Thyroid gland (tissue), 4 donors: ENCODE measurements around the gene MEOX2. TPM values are rescaled to one million over a fixed set of nuclear protein-coding genes. Genes with fewer than 3 reads are reported as not detected.

Source experiments
- DNase-seq, 2 donors: peaks; one replicate each; pipeline ENCODE4 v3.0.0-alpha.2; 2019
- H3K27ac ChIP-seq, 3 donors: fragments of 200-600 bp; sonication (generic); 1 replicate in 2 of 3; 2 replicates in 1 of 3; pipeline ENCODE4 v1.5.1; 2016 to 2019; ENCODE audit warnings: mild to moderate bottlenecking in 1 of 3, moderate library complexity in 1 of 3
- H3K27me3 ChIP-seq: fragments of 200-600 bp; sonication (generic); one replicate; pipeline ENCODE4 v1.5.1; 2019
- H3K36me3 ChIP-seq, 2 donors: fragments of 200-600 bp; sonication (generic); one replicate each; pipeline ENCODE4 v1.5.1; 2016 to 2019
- H3K4me1 ChIP-seq, 2 donors: fragments of 200-600 bp; sonication (generic); one replicate each; pipeline ENCODE4 v1.5.1; 2017 to 2019
- H3K4me3 ChIP-seq, 3 donors: fragments of 200-600 bp; sonication (generic); replicated peaks in 1 of 3; 1 replicate in 2 of 3; 2 replicates in 1 of 3; pipeline ENCODE4 v1.5.1; 2016; ENCODE audit warnings: mild to moderate bottlenecking in 1 of 3
- H3K9me3 ChIP-seq: fragments of 200-600 bp; sonication (generic); one replicate; pipeline ENCODE4 v1.5.1; 2017
- CTCF ChIP-seq, 6 experiments: fragments of 200-600 bp in 3 of 6; fragments of 450-650 bp in 3 of 6; sonication (generic) in 3 of 6; IDR thresholded peaks; one replicate each; pipeline ENCODE4 v1.5.1; 2016 to 2019; ENCODE audit warnings: antibody characterized with exemption in 6 of 6, mild to moderate bottlenecking in 2 of 6, inconsistent platforms in 1 of 6, moderate library complexity in 1 of 6
- POLR2A ChIP-seq, 2 donors: fragments of 450-650 bp; IDR thresholded peaks; one replicate each; pipeline ENCODE4 v1.6.1; 2017; ENCODE audit warnings: antibody characterized with exemption in 2 of 2, mild to moderate bottlenecking in 2 of 2, moderate library complexity in 1 of 2
- WGBS, 2 donors: methylation state at CpG; one replicate each; pipeline ENCODE4 v1.1.5; 2017; 5-methylcytosine and 5-hydroxymethylcytosine counted together
- intact Hi-C: fragments of 100-400 bp; cut with DNase I; formaldehyde crosslinking; loops from one replicate; pipeline ENCODE4 v1.15.1; 2023
- total RNA-seq, 4 donors: library from RNA; depleted of rRNA; stranded (reverse); fragments of >200 nt; gene quantifications; one replicate each; pipeline ENCODE4 v1.2.3, GENCODE V29; 2016

MEOX2 gene
- total RNA-seq, 4 donors from 2014 or later = 4.5 to 12.2 (median 7.8) TPM

- no peaks in the 10 kb centered on the region for H3K9me3 ChIP-seq
- TF ChIP-seq POLR2A (IDR thresholded peaks at IDR 0.05) (no peak), CTCF (IDR thresholded peaks at IDR 0.05) (no peak)
- no peak for DNase-seq
- no peaks in the 10 kb centered on the region for H3K36me3 ChIP-seq
- H3K27ac ChIP-seq = no peak overlapping the region
- H3K4me1 ChIP-seq = no peaks in the 10 kb centered on the region
- 65 to 67% methylated on average over 5 of the region's 5 CpGs for WGBS, 2 donors
- H3K4me3 ChIP-seq = no peak overlapping the region
- intact Hi-C loops = no loop called here
- H3K27me3 ChIP-seq = no peaks in the 10 kb centered on the region
Observed at GRCh38 chr7:15648461-15648961, 38.0 kb downstream of the MEOX2 start.

GRCh38 chr7:15647309-15647708 is 39.2 kb downstream of the MEOX2 start:
- intact Hi-C loops = no loop called here
- no peaks in the 10 kb centered on the region for H3K9me3 ChIP-seq
- no peaks in the 10 kb centered on the region for H3K27me3 ChIP-seq
- H3K27ac ChIP-seq = no peak overlapping the region
- H3K4me3 ChIP-seq = no peak overlapping the region
- 90 to 99% methylated on average over 1 of the region's 1 CpG for WGBS, 2 donors
- no peaks in the 10 kb centered on the region for H3K36me3 ChIP-seq
- no peak for TF ChIP-seq CTCF (IDR thresholded peaks at IDR 0.05)
- TF ChIP-seq POLR2A (IDR thresholded peaks at IDR 0.05) = no peak
- DNase-seq = no peak
- no peaks in the 10 kb centered on the region for H3K4me1 ChIP-seq

- Histone ChIP-seq H3K36me3 (no peaks in the 10 kb centered on the region), H3K4me3 (no peak overlapping the region), H3K4me1 (no peaks in the 10 kb centered on the region), H3K9me3 (no peaks in the 10 kb centered on the region), H3K27me3 (no peaks in the 10 kb centered on the region), H3K27ac (no peak overlapping the region)
- intact Hi-C loops = no loop called here
- WGBS, 2 donors = 96 to 100% methylated on average over 2 of the region's 3 CpGs
- TF ChIP-seq POLR2A (IDR thresholded peaks at IDR 0.05) (no peak), CTCF (IDR thresholded peaks at IDR 0.05) (no peak)
- no peak for DNase-seq
Observed at GRCh38 chr7:15643000-15643705, 43.3 kb downstream of the MEOX2 start.

GRCh38 chr7:15628876-15629275 is 57.6 kb downstream of the MEOX2 start:
- H3K4me3 ChIP-seq = no peak overlapping the region
- intact Hi-C loops = no loop called here
- no peaks in the 10 kb centered on the region for H3K4me1 ChIP-seq
- TF ChIP-seq POLR2A (IDR thresholded peaks at IDR 0.05) (no peak), CTCF (IDR thresholded peaks at IDR 0.05) (no peak)
- H3K36me3 ChIP-seq = no peaks in the 10 kb centered on the region
- 52 to 75% methylated on average over 1 of the region's 1 CpG for WGBS, 2 donors
- H3K27me3 ChIP-seq = no peaks in the 10 kb centered on the region
- H3K9me3 ChIP-seq = no peaks in the 10 kb centered on the region
- no peak for DNase-seq
- no peak overlapping the region for H3K27ac ChIP-seq

GRCh38 chr7:15626041-15626440 is 60.4 kb downstream of the MEOX2 start:
- 97 to 100% methylated on average over 1 of the region's 1 CpG for WGBS, 2 donors
- DNase-seq = no peak
- no peak overlapping the region for H3K4me3 ChIP-seq
- H3K27me3 ChIP-seq = no peaks in the 10 kb centered on the region
- no peaks in the 10 kb centered on the region for H3K4me1 ChIP-seq
- intact Hi-C loops = no loop called here
- no peak overlapping the region for H3K27ac ChIP-seq
- no peaks in the 10 kb centered on the region for H3K36me3 ChIP-seq
- no peaks in the 10 kb centered on the region for H3K9me3 ChIP-seq
- TF ChIP-seq POLR2A (IDR thresholded peaks at IDR 0.05) = no peak
- no peak for TF ChIP-seq CTCF (IDR thresholded peaks at IDR 0.05)
